Fibroblast of lung (primary cell): ENCODE measurements around the gene PRR5L.

Source experiments
- EZH2 ChIP-seq: IDR thresholded peaks from 2 replicates; pipeline ENCODE4 v1.5.1; 2012; ENCODE audit warnings: low read length, control low read depth, mild to moderate bottlenecking; ENCODE audit errors: missing control alignments
- TF ChIP-seq, protein P1 (sequence below), 2 donors: IDR thresholded peaks in 1 of 2; conservative IDR thresholded peaks in 1 of 2; 1 replicate in 1 of 2; 2 replicates in 1 of 2; pipeline ENCODE4 v1.5.1; 2011 to 2012; ENCODE audit warnings: low read length in 2 of 2, control low read depth in 1 of 2, inconsistent platforms in 1 of 2, low read depth in 1 of 2, mild to moderate bottlenecking in 1 of 2

DNA sequence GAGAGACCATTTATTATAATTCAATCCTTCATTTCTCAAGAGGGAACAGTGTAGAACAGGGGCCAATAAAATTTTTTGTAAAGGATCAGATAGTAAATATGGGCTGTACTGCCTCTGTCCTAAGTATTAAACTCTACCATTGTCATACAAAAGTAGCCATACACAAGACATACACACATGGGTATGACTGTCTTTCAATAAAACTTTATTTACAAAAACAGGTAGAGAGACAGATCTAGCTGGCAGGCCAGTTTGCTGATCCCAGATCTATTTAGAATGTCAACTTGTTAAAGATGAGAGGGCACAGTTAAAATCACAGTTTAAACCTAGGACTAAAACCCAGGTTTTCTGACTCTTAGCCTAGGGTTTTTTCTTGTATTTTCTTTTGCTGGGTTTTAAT, 197.2 kb downstream of the PRR5L start:
- TF ChIP-seq, protein P1, sequence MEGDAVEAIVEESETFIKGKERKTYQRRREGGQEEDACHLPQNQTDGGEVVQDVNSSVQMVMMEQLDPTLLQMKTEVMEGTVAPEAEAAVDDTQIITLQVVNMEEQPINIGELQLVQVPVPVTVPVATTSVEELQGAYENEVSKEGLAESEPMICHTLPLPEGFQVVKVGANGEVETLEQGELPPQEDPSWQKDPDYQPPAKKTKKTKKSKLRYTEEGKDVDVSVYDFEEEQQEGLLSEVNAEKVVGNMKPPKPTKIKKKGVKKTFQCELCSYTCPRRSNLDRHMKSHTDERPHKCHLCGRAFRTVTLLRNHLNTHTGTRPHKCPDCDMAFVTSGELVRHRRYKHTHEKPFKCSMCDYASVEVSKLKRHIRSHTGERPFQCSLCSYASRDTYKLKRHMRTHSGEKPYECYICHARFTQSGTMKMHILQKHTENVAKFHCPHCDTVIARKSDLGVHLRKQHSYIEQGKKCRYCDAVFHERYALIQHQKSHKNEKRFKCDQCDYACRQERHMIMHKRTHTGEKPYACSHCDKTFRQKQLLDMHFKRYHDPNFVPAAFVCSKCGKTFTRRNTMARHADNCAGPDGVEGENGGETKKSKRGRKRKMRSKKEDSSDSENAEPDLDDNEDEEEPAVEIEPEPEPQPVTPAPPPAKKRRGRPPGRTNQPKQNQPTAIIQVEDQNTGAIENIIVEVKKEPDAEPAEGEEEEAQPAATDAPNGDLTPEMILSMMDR (conservative IDR thresholded peaks at IDR 0.05 in 1 of 2, IDR thresholded peaks at IDR 0.05 in 1 of 2; ENCODE audit: low read depth in 1 of 2, low read length in 2 of 2): no peak
- no peak for TF ChIP-seq EZH2
